ENCODE data around the gene PNMA3. TPM values are rescaled to one million over a fixed set of nuclear protein-coding genes. Genes with fewer than 3 reads are reported as not detected.
"Not testable (repeated sequence)": the region's sequence is repeated elsewhere in the genome, so short reads cannot be mapped to it uniquely, and the experiment has no call there.

The PNMA3 gene
- polyA plus RNA-seq, 4 donors: 16.9 to 36.8 (median 28.6) TPM

GRCh38 chrX:153073331-153073730 is 17.1 kb downstream of the PNMA3 start:
- DNase-seq (ENCODE audit: low read depth in 4 of 4, low spot score in 2 of 4): not testable (repeated sequence)

- no peak for DNase-seq (ENCODE audit: low read depth in 4 of 4, low spot score in 2 of 4)
Measured at GRCh38 chrX:153074262-153074899, 18.1 kb downstream of the PNMA3 start.

- DNase-seq (ENCODE audit: low read depth in 4 of 4, low spot score in 2 of 4): no peak
Measured at GRCh38 chrX:153074935-153075334, 18.7 kb downstream of the PNMA3 start.

GRCh38 chrX:153075366-153075765 is 19.1 kb downstream of the PNMA3 start:
- no peak for DNase-seq (ENCODE audit: low read depth in 4 of 4, low spot score in 2 of 4)

- not testable (repeated sequence) for DNase-seq (ENCODE audit: low read depth in 4 of 4, low spot score in 2 of 4)
Measured at GRCh38 chrX:153077437-153078135, 21.3 kb downstream of the PNMA3 start.

- DNase-seq (ENCODE audit: low read depth in 4 of 4, low spot score in 2 of 4): not testable (repeated sequence)
Measured at GRCh38 chrX:153083238-153083923, 27.1 kb downstream of the PNMA3 start.

GRCh38 chrX:153102418-153102817 is 46.1 kb downstream of the PNMA3 start:
- no peak for DNase-seq (ENCODE audit: low read depth in 4 of 4, low spot score in 2 of 4)

- not testable (repeated sequence) for DNase-seq (ENCODE audit: low read depth in 4 of 4, low spot score in 2 of 4)
Measured at GRCh38 chrX:153104959-153105358, 48.7 kb downstream of the PNMA3 start.

GRCh38 chrX:153106092-153106801 is 50.0 kb downstream of the PNMA3 start:
- DNase-seq (ENCODE audit: low read depth in 4 of 4, low spot score in 2 of 4): not testable (repeated sequence)

Other genes with a start within 250 kb of the PNMA3 start
- 100 to 1,000 TPM; 106 to 131 (median 114) TPM for gene CETN2, start 225.7 kb upstream of the PNMA3 start, polyA plus RNA-seq (ENCODE audit: insufficient read length in 4 of 4)
- gene NSDHL, start 225.4 kb upstream of the PNMA3 start, polyA plus RNA-seq (ENCODE audit: insufficient read length in 4 of 4): 10 to 100 TPM; 26.2 to 32.1 (median 28.7) TPM
- gene ZNF185, start 158.4 kb upstream of the PNMA3 start, polyA plus RNA-seq (ENCODE audit: insufficient read length in 4 of 4): 10 to 100 TPM; 39.3 to 50.8 (median 43.5) TPM
- under 1 TPM; 0.10 to 0.47 (median 0.30) TPM for gene PNMA5, start 62.4 kb upstream of the PNMA3 start, polyA plus RNA-seq (ENCODE audit: insufficient read length in 4 of 4)
- gene PNMA6A, start 16.0 kb downstream of the PNMA3 start, polyA plus RNA-seq (ENCODE audit: insufficient read length in 4 of 4): 10 to 100 TPM in 3 of 4 donors, 1 to 10 TPM in 1; 8.0 to 13.9 (median 11.5) TPM
- gene MAGEA1, start 122.8 kb downstream of the PNMA3 start, polyA plus RNA-seq (ENCODE audit: insufficient read length in 4 of 4): not detected

Data from left renal cortex interstitium (tissue), 4 donors.